Pancreas (tissue), 10 donors: Measurements from ENCODE around the gene PRRT1. TPM values are rescaled to one million over a fixed set of nuclear protein-coding genes. Genes with fewer than 3 reads are reported as not detected.

Experiments used
- ATAC-seq, 4 donors: fragments of 200-7000 bp; cut with Tn5 transposase; one replicate each; pipeline versions ENCODE4 v1.8.0 to v1.9.1; 2020; ENCODE audit warnings: mild to moderate bottlenecking in 4 of 4, moderate library complexity in 4 of 4
- DNase-seq, 6 donors: peaks; one replicate each; pipeline ENCODE4 v3.0.0-alpha.2; 2020
- FAIRE-seq: peaks from 2 replicates; lab custom pipeline; 2012; peaks lifted over from hg19 to GRCh38; lab: Jason Lieb, UNC
- H3K27ac ChIP-seq, 4 donors: fragments of 200-600 bp; sonication (generic); 1 replicate in 3 of 4; 2 replicates in 1 of 4; pipeline versions ENCODE4 v1.5.0 to v1.8.0; 2020
- H3K27me3 ChIP-seq, 4 donors: fragments of 200-600 bp; one replicate each; pipeline ENCODE4 v1.8.0; 2021
- H3K36me3 ChIP-seq, 3 donors: fragments of 200-600 bp; sonication (generic) in 1 of 3; one replicate each; pipeline versions ENCODE4 v1.5.0 to v1.8.0; 2020 to 2021
- H3K4me1 ChIP-seq, 3 donors: fragments of 200-600 bp; one replicate each; pipeline ENCODE4 v1.8.0; 2021
- H3K4me3 ChIP-seq, 4 donors: fragments of 200-600 bp; sonication (generic) in 2 of 4; one replicate each; pipeline versions ENCODE4 v1.5.0 to v1.8.0; 2020 to 2021
- H3K9me3 ChIP-seq, 4 donors: fragments of 200-600 bp; one replicate each; pipeline ENCODE4 v1.8.0; 2021
- CTCF ChIP-seq, 4 donors: fragments of 200-600 bp; sonication (generic) in 3 of 4; IDR thresholded peaks; one replicate each; pipeline versions ENCODE4 v1.5.0 to v1.8.0; 2021; ENCODE audit warnings: antibody characterized with exemption in 4 of 4
- WGBS, 2 donors: extraction: QIAGEN DNeasy Blood & Tissue Kit; methylation state at CpG; one replicate each; pipeline ENCODE4 v1.1.7; 2013; 5-methylcytosine and 5-hydroxymethylcytosine counted together
- intact Hi-C, 3 donors: fragments of 100-400 bp; cut with DNase I; formaldehyde crosslinking; loops; one replicate each; pipeline versions ENCODE4 v1.11.1 to v1.14.2; 2022
- polyA plus RNA-seq, 2 donors: library from polyadenylated mRNA; stranded (reverse); fragments of 200-250 nt; gene quantifications; one replicate each; pipeline ENCODE4 v1.2.3, GENCODE V29; 2013
- total RNA-seq, 6 donors: library from RNA; stranded (reverse); fragmentation: NEBNext Ultra II Directional in 4 of 6; extraction: Animal tissue kit (Norgen Biotek cat#: 25700) in 4 of 6; gene quantifications; one replicate each; pipeline versions ENCODE4 v1.2.1 to v1.2.4, GENCODE V29; 2021 to 2023
- donor health status: healthy with polysubstance abuse.
- donor health status: DM: no; HTN: no; CAD: no; lungs with moderate emphysema.
- donor health status: DM: no; HTN: no; CAD: no.
- donor health status: control.
- donor health status: control.
- donor health status: Bipolar disorder and iron deficiency.
- donor health status: DM: yes; HTN: yes; CAD: no.
- donor health status: DM: no; HTN: no; CAD: no.
- donor health status: DM: no; HTN: no; CAD: no.
- donor health status: DM: yes; HTN: yes; CAD: no.

The PRRT1 gene
- total and polyA plus RNA-seq, 8 donors = 0.08 to 5.8 (median 0.47) TPM

- H3K4me1 ChIP-seq = peaks cover 0 to 5% (median 4%) of the 10 kb centered on the region in 3 donors
- FAIRE-seq (no peak), ATAC-seq (peak; percentile 84 to 92 (median 90)), DNase-seq (peak; percentile 68 to 88 (median 75))
- WGBS, 2 donors = 3 to 5% methylated on average over 28 to 34 of the region's 34 CpGs
- H3K9me3 ChIP-seq = no peaks in the 10 kb centered on the region
- peak overlapping the region; percentile 62 to 76 (median 72) for H3K27ac ChIP-seq
- H3K36me3 ChIP-seq = peaks cover 0 to 4% (median 0%) of the 10 kb centered on the region in 3 donors
- H3K4me3 ChIP-seq = peak overlapping the region; percentile 59 to 79 (median 66)
- intact Hi-C loops = no loop called here
- peak; percentile 9 to 47 (median 32) for TF ChIP-seq CTCF (IDR thresholded peaks at IDR 0.05)
- no peaks in the 10 kb centered on the region for H3K27me3 ChIP-seq
Measured at GRCh38 chr6:32154514-32155161, 2.9 kb upstream of the PRRT1 start.

GRCh38 chr6:32153564-32154513 lies 2.1 kb upstream of the PRRT1 start, which contains the start of gene PPT2:
Gene PPT2 (plus strand): TSS chr6:32154141. CDS start chr6:32154595, 454 bp downstream.
- H3K27me3 ChIP-seq = no peaks in the 10 kb centered on the region
- peak within 1 kb of the TSS; percentile 59 to 79 (median 66) for H3K4me3 ChIP-seq
- H3K27ac ChIP-seq = peak within 1 kb of the TSS; percentile 62 to 76 (median 72)
- peaks cover 0 to 4% (median 0%) of the 10 kb centered on the region in 3 donors for H3K36me3 ChIP-seq
- ATAC-seq (peak; percentile 80 to 86 (median 84)), DNase-seq (peak; percentile 70 to 85 (median 75)), FAIRE-seq (no peak)
- H3K4me1 ChIP-seq = peaks cover 0 to 5% (median 4%) of the 10 kb centered on the region in 3 donors
- no peak for TF ChIP-seq CTCF (IDR thresholded peaks at IDR 0.05)
- 2% methylated on average over 52 of the region's 52 CpGs for WGBS, 2 donors
- intact Hi-C loops = no loop called here
- no peaks in the 10 kb centered on the region for H3K9me3 ChIP-seq

GRCh38 chr6:32152769-32153563 lies 1.2 kb upstream of the PRRT1 start:
- peaks cover 0 to 5% (median 4%) of the 10 kb centered on the region in 3 donors for H3K4me1 ChIP-seq
- ATAC-seq = peak in 2 of 4 donors; percentile 1 to 13
- FAIRE-seq = no peak

More at GRCh38 chr6:32152769-32153563, 1.2 kb upstream of the PRRT1 start:
- WGBS, 2 donors = 49% methylated on average over 35 of the region's 35 CpGs
- DNase-seq = no peak
- no peaks in the 10 kb centered on the region for H3K27me3 ChIP-seq
- H3K4me3 ChIP-seq = peak overlapping the region; percentile 59 to 79 (median 66)
- peaks cover 0 to under 1% (median 0%) of the 10 kb centered on the region in 3 donors for H3K36me3 ChIP-seq
- no peak for TF ChIP-seq CTCF (IDR thresholded peaks at IDR 0.05)
- no peaks in the 10 kb centered on the region for H3K9me3 ChIP-seq
- intact Hi-C loops = no loop called here
- H3K27ac ChIP-seq = peak overlapping the region; percentile 62 to 76 (median 72)
